ENCODE data around the gene WDR45B. TPM values are rescaled to one million over a fixed set of nuclear protein-coding genes. Genes with fewer than 3 reads are reported as not detected.

Gene WDR45B
- total RNA-seq, 2 experiments from 2014 or later = 49.8 to 54.3 TPM

- no peaks in the 10 kb centered on the region for H3K27me3 ChIP-seq (ENCODE audit: control insufficient read depth in 1 of 2, insufficient read depth in 2 of 2, low read length in 2 of 2)
- ATAC-seq (ENCODE audit: poor library complexity) = no peak
- Mint-ChIP-seq H3K36me3 (ENCODE audit: low read depth) (peaks cover 69% of the 10 kb centered on the region), H3K4me1 (ENCODE audit: low read depth) (peaks cover 17% of the 10 kb centered on the region), H3K27ac (no peak overlapping the region), H3K27me3 (no peaks in the 10 kb centered on the region), H3K9me3 (no peaks in the 10 kb centered on the region), H3K4me3 (no peak overlapping the region)
- CTCF ChIA-PET = no interaction called here
- no peak for DNase-seq
- H3K36me3 ChIP-seq (ENCODE audit: insufficient read depth, low read length) = peaks cover 61% of the 10 kb centered on the region
- TF ChIP-seq, protein P1, sequence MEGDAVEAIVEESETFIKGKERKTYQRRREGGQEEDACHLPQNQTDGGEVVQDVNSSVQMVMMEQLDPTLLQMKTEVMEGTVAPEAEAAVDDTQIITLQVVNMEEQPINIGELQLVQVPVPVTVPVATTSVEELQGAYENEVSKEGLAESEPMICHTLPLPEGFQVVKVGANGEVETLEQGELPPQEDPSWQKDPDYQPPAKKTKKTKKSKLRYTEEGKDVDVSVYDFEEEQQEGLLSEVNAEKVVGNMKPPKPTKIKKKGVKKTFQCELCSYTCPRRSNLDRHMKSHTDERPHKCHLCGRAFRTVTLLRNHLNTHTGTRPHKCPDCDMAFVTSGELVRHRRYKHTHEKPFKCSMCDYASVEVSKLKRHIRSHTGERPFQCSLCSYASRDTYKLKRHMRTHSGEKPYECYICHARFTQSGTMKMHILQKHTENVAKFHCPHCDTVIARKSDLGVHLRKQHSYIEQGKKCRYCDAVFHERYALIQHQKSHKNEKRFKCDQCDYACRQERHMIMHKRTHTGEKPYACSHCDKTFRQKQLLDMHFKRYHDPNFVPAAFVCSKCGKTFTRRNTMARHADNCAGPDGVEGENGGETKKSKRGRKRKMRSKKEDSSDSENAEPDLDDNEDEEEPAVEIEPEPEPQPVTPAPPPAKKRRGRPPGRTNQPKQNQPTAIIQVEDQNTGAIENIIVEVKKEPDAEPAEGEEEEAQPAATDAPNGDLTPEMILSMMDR (IDR thresholded peaks at IDR 0.05) = no peak
- intact Hi-C loops (cut with DNase I, micrococcal nuclease) = no loop called here
- no peaks in the 10 kb centered on the region for H3K9me3 ChIP-seq (ENCODE audit: control insufficient read depth in 1 of 2, insufficient read depth in 1 of 2, low read length in 2 of 2)
- no peak overlapping the region for H3K4me3 ChIP-seq (ENCODE audit: low read length)
- peaks cover 24% of the 10 kb centered on the region for H3K4me1 ChIP-seq (ENCODE audit: insufficient read depth, low read length)
- POLR2A ChIA-PET = no interaction called here
- no peak overlapping the region for H3K27ac ChIP-seq (ENCODE audit: low read depth in 1 of 2, low read length in 2 of 2)
Measured at GRCh38 chr17:82639628-82640027, 8.6 kb downstream of the WDR45B start.

DNA sequence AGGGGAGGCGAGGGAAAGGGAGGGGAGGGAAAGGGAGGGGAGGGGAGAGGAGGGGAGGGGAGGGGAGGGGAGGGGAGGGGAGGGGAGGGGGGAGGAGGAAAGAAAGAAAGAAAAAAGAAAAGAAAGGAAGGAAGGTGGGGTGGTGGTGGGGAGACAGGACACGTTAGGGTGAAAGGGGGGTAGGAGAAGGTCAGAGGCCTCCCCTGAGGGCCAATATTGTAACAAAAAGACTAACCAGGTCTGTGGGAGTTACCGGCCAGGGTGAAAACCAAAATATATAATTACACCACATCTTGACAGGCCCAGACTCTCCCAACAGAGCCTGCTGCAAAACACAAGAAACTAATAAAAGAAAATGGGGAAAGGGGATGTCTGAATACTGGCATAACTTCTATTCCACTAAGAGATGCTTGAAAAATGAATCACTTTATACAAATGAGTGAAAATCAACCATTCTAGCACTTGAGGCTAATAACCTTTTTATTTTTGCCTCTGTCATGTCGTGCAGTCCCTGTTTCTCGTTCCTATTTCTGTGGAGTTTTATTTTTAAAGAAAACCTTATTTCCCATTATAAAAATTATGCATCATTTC is 10.0 kb downstream of the WDR45B start:
- intact Hi-C loops (cut with DNase I, micrococcal nuclease) = no loop called here
- DNase-seq (no peak), ATAC-seq (ENCODE audit: poor library complexity) (no peak)
- H3K4me3 ChIP-seq (ENCODE audit: low read length) = no peak overlapping the region
- H3K4me1 ChIP-seq (ENCODE audit: insufficient read depth, low read length) = peaks cover 22% of the 10 kb centered on the region
- TF ChIP-seq, protein P1 (IDR thresholded peaks at IDR 0.05) = no peak
- H3K36me3 ChIP-seq (ENCODE audit: insufficient read depth, low read length) = peaks cover 56% of the 10 kb centered on the region
- ChIA-PET CTCF (no interaction called here), POLR2A (no interaction called here)
- H3K27ac Mint-ChIP-seq = no peak overlapping the region
- no peak overlapping the region for H3K4me3 Mint-ChIP-seq
- no peaks in the 10 kb centered on the region for H3K27me3 Mint-ChIP-seq
- H3K4me1 Mint-ChIP-seq (ENCODE audit: low read depth) = peaks cover 12% of the 10 kb centered on the region
- H3K27ac ChIP-seq (ENCODE audit: low read depth in 1 of 2, low read length in 2 of 2) = no peak overlapping the region
- no peaks in the 10 kb centered on the region for H3K27me3 ChIP-seq (ENCODE audit: control insufficient read depth in 1 of 2, insufficient read depth in 2 of 2, low read length in 2 of 2)
- peaks cover 65% of the 10 kb centered on the region for H3K36me3 Mint-ChIP-seq (ENCODE audit: low read depth)
- H3K9me3 Mint-ChIP-seq = no peaks in the 10 kb centered on the region
- H3K9me3 ChIP-seq (ENCODE audit: control insufficient read depth in 1 of 2, insufficient read depth in 1 of 2, low read length in 2 of 2) = no peaks in the 10 kb centered on the region

GRCh38 chr17:82636626-82637598 is 11.3 kb downstream of the WDR45B start:
- ChIA-PET CTCF (no interaction called here), POLR2A (no interaction called here)
- peaks cover 5% of the 10 kb centered on the region for H3K4me1 Mint-ChIP-seq (ENCODE audit: low read depth)
- DNase-seq = no peak
- no peak overlapping the region for H3K4me3 Mint-ChIP-seq
- no peak for ATAC-seq (ENCODE audit: poor library complexity)
- no peak overlapping the region for H3K4me3 ChIP-seq (ENCODE audit: low read length)
- no peaks in the 10 kb centered on the region for H3K9me3 ChIP-seq (ENCODE audit: control insufficient read depth in 1 of 2, insufficient read depth in 1 of 2, low read length in 2 of 2)
- H3K27me3 Mint-ChIP-seq = no peaks in the 10 kb centered on the region
- H3K27me3 ChIP-seq (ENCODE audit: control insufficient read depth in 1 of 2, insufficient read depth in 2 of 2, low read length in 2 of 2) = no peaks in the 10 kb centered on the region
- peaks cover 58% of the 10 kb centered on the region for H3K36me3 Mint-ChIP-seq (ENCODE audit: low read depth)
- no peak overlapping the region for H3K27ac ChIP-seq (ENCODE audit: low read depth in 1 of 2, low read length in 2 of 2)
- intact Hi-C loops (cut with DNase I, micrococcal nuclease) = no loop called here
- peaks cover 21% of the 10 kb centered on the region for H3K4me1 ChIP-seq (ENCODE audit: insufficient read depth, low read length)
- H3K9me3 Mint-ChIP-seq = no peaks in the 10 kb centered on the region
- H3K36me3 ChIP-seq (ENCODE audit: insufficient read depth, low read length) = peaks cover 50% of the 10 kb centered on the region
- TF ChIP-seq, protein P1 (IDR thresholded peaks at IDR 0.05) = no peak
- H3K27ac Mint-ChIP-seq = no peak overlapping the region

Measured in CD4-positive, alpha-beta T cell (primary cell).